HepG2 (cell line): ENCODE data around the gene ADCY9. TPM values are rescaled to one million over a fixed set of nuclear protein-coding genes. Genes with fewer than 3 reads are reported as not detected.

ENCODE experiments used
- ADNP ChIP-seq: sonication (generic); formaldehyde crosslinking; IDR thresholded peaks from 2 replicates; pipeline ENCODE4 v1.4.0; 2020; ENCODE audit warnings: missing genetic modification reagents
- BRCA1 ChIP-seq: sonication (generic); formaldehyde crosslinking; IDR thresholded peaks from 2 replicates; pipeline ENCODE4 v1.4.0; 2020; ENCODE audit warnings: missing genetic modification reagents
- HIC2 ChIP-seq: sonication (generic); formaldehyde crosslinking; IDR thresholded peaks from 2 replicates; pipeline ENCODE4 v1.9.0; 2022; ENCODE audit warnings: low read depth, missing genetic modification reagents
- KAT2B ChIP-seq: fragments of 150-350 bp; IDR thresholded peaks from 2 replicates; pipeline ENCODE4 v1.6.1; 2014; ENCODE audit warnings: low read depth, low read length, borderline replicate concordance
- KDM3A ChIP-seq: IDR thresholded peaks from 2 replicates; pipeline ENCODE4 v1.6.1; 2018; ENCODE audit warnings: low read depth, missing compliant biosample characterization
- POGK ChIP-seq: sonication (generic); formaldehyde crosslinking; conservative IDR thresholded peaks from 2 replicates; pipeline ENCODE4 v1.8.0; 2022; ENCODE audit warnings: mild to moderate bottlenecking, moderate library complexity, missing genetic modification reagents
- ZNF207 ChIP-seq: fragments of 450-650 bp; IDR thresholded peaks from 2 replicates; pipeline ENCODE4 v1.6.1; 2016; ENCODE audit warnings: antibody characterized with exemption, borderline replicate concordance
- polyA plus RNA-seq, 8 experiments: library from polyadenylated mRNA; depleted of rRNA in 3 of 8; stranded (reverse) in 7 of 8; unstranded in 1 of 8; fragments of >200 nt; fragmentation: Illumina TruSeq in 4 of 8; extraction: Trizol in 4 of 8; gene quantifications; 2 replicates each; pipeline versions ENCODE4 v1.2.1 to v1.2.3, GENCODE V29; 2011 to 2016; ENCODE audit warnings: low read depth in 4 of 8, missing spikeins in 1 of 8, mixed read lengths in 1 of 8; ENCODE audit not compliant: insufficient read depth in 1 of 8
- total RNA-seq, 5 experiments: library from RNA; depleted of rRNA; stranded (reverse); fragments of >200 nt; fragmentation: Illumina TruSeq; extraction: Trizol; gene quantifications; 2 replicates each; pipeline ENCODE4 v1.2.3, GENCODE V29; 2016; ENCODE audit warnings: low read depth in 1 of 5
- TF ChIP-seq, protein P1 (sequence below): sonication (generic); formaldehyde crosslinking; IDR thresholded peaks from 2 replicates; pipeline ENCODE4 v1.5.0; 2020; ENCODE audit warnings: missing genetic modification reagents

ADCY9 gene
- total and polyA plus RNA-seq, 2 of the 13 experiments (the other 11 are each of a cell fraction or from before 2014, with no cell fraction given) = 11.2 to 13.9 TPM

- no peak for TF ChIP-seq POGK (CRISPR knock-in tag)
- no peak for TF ChIP-seq ADNP
- TF ChIP-seq KDM3A (CRISPR knock-in tag) = no peak
- no peak for TF ChIP-seq KAT2B
- no peak for TF ChIP-seq HIC2 (CRISPR knock-in tag)
- no peak for TF ChIP-seq ZNF207
- no peak for TF ChIP-seq BRCA1 (CRISPR knock-in tag)
- TF ChIP-seq, protein P1, sequence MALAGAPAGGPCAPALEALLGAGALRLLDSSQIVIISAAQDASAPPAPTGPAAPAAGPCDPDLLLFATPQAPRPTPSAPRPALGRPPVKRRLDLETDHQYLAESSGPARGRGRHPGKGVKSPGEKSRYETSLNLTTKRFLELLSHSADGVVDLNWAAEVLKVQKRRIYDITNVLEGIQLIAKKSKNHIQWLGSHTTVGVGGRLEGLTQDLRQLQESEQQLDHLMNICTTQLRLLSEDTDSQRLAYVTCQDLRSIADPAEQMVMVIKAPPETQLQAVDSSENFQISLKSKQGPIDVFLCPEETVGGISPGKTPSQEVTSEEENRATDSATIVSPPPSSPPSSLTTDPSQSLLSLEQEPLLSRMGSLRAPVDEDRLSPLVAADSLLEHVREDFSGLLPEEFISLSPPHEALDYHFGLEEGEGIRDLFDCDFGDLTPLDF = no peak
Observed at GRCh38 chr16:4114257-4115208, 1.7 kb downstream of the ADCY9 start (continued).
